ENCODE data around the gene JAG2.

The JAG2 gene

GRCh38 chr14:105160776-105161175 is 7.8 kb downstream of the JAG2 start:
- H3K36me3 ChIP-seq (ENCODE audit: insufficient read depth, low read length): no peaks in the 10 kb centered on the region
- no peak overlapping the region for H3K27ac ChIP-seq (ENCODE audit: low read depth, low read length)
- H3K27me3 ChIP-seq (ENCODE audit: control insufficient read depth in 1 of 2, insufficient read depth in 2 of 2, low read length in 2 of 2): peaks cover 0 to 3% of the 10 kb centered on the region in 2 donors
- no peak overlapping the region for H3K4me3 ChIP-seq (ENCODE audit: low read depth in 1 of 2, low read length in 2 of 2)
- no peaks in the 10 kb centered on the region for H3K9me3 ChIP-seq (ENCODE audit: low read length)
- H3K9ac ChIP-seq (ENCODE audit: low read length): no peak overlapping the region
- H3K4me1 ChIP-seq (ENCODE audit: insufficient read depth, low read length): no peaks in the 10 kb centered on the region

DNA sequence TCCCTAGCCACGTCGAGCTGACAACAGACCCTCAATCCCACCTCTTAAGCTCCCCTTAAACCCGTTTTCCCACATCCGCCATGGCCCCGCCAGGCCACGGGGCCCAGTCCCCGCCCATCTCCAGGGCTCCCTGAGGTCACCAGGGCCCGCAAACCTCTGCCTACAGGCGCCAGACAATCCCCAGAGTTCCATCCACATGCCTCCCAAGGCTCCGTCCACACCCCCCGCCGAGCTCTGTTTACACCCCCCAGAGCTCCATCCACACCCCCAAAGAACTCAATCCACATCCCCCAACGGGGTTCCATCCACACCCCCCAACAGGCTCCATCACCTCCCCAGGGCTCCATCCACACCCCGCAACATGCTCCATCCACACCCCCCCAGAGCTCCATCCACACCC is 9.2 kb downstream of the JAG2 start:
- Histone ChIP-seq H3K4me1 (ENCODE audit: insufficient read depth, low read length) (no peaks in the 10 kb centered on the region), H3K27me3 (ENCODE audit: control insufficient read depth in 1 of 2, insufficient read depth in 2 of 2, low read length in 2 of 2) (no peaks in the 10 kb centered on the region), H3K27ac (ENCODE audit: low read depth, low read length) (no peak overlapping the region), H3K36me3 (ENCODE audit: insufficient read depth, low read length) (no peaks in the 10 kb centered on the region), H3K9me3 (ENCODE audit: low read length) (no peaks in the 10 kb centered on the region), H3K9ac (ENCODE audit: low read length) (no peak overlapping the region), H3K4me3 (ENCODE audit: low read depth in 1 of 2, low read length in 2 of 2) (no peak overlapping the region)

DNA sequence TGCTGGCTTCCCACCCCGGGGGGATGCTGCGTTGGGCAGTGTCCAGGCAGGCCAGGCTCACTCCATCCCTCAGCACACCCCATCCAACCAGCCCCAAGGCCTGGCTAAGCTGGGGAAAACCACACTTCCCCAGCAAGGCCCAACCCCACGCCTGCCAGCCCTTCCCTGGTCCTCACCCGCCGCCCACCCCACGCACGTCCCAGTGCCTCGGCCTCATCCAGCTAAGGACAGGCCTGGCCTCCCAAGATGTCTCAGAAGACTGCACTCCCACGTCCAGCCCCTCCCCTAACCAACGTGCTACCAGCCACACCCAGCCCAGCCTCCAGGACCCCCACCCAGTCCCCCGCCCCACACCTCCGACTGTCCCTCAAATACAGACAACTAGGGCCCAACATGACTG is 9.8 kb downstream of the JAG2 start:
- Histone ChIP-seq H3K27ac (ENCODE audit: low read depth, low read length) (no peak overlapping the region), H3K4me1 (ENCODE audit: insufficient read depth, low read length) (no peaks in the 10 kb centered on the region)

GRCh38 chr14:105157872-105158271 is 10.7 kb downstream of the JAG2 start:
- no peak overlapping the region for H3K27ac ChIP-seq (ENCODE audit: low read depth, low read length)
- no peaks in the 10 kb centered on the region for H3K27me3 ChIP-seq (ENCODE audit: control insufficient read depth in 1 of 2, insufficient read depth in 2 of 2, low read length in 2 of 2)
- H3K36me3 ChIP-seq (ENCODE audit: insufficient read depth, low read length): no peaks in the 10 kb centered on the region
- H3K4me1 ChIP-seq (ENCODE audit: insufficient read depth, low read length): no peaks in the 10 kb centered on the region
- no peak overlapping the region for H3K9ac ChIP-seq (ENCODE audit: low read length)
- no peaks in the 10 kb centered on the region for H3K9me3 ChIP-seq (ENCODE audit: low read length)
- H3K4me3 ChIP-seq (ENCODE audit: low read depth in 1 of 2, low read length in 2 of 2): no peak overlapping the region

More for the DNA sequence above, 9.8 kb downstream of the JAG2 start:
- no peaks in the 10 kb centered on the region for H3K36me3 ChIP-seq (ENCODE audit: insufficient read depth, low read length)
- no peak overlapping the region for H3K9ac ChIP-seq (ENCODE audit: low read length)
- no peak overlapping the region for H3K4me3 ChIP-seq (ENCODE audit: low read depth in 1 of 2, low read length in 2 of 2)
- no peaks in the 10 kb centered on the region for H3K27me3 ChIP-seq (ENCODE audit: control insufficient read depth in 1 of 2, insufficient read depth in 2 of 2, low read length in 2 of 2)
- no peaks in the 10 kb centered on the region for H3K9me3 ChIP-seq (ENCODE audit: low read length)

- Histone ChIP-seq H3K4me3 (ENCODE audit: low read depth in 1 of 2, low read length in 2 of 2) (no peak overlapping the region), H3K9me3 (ENCODE audit: low read length) (no peaks in the 10 kb centered on the region), H3K9ac (ENCODE audit: low read length) (no peak overlapping the region), H3K36me3 (ENCODE audit: insufficient read depth, low read length) (no peaks in the 10 kb centered on the region), H3K4me1 (ENCODE audit: insufficient read depth, low read length) (no peaks in the 10 kb centered on the region), H3K27me3 (ENCODE audit: control insufficient read depth in 1 of 2, insufficient read depth in 2 of 2, low read length in 2 of 2) (no peaks in the 10 kb centered on the region), H3K27ac (ENCODE audit: low read depth, low read length) (no peak overlapping the region)
Observed at GRCh38 chr14:105156414-105157375, 11.9 kb downstream of the JAG2 start.

DNA sequence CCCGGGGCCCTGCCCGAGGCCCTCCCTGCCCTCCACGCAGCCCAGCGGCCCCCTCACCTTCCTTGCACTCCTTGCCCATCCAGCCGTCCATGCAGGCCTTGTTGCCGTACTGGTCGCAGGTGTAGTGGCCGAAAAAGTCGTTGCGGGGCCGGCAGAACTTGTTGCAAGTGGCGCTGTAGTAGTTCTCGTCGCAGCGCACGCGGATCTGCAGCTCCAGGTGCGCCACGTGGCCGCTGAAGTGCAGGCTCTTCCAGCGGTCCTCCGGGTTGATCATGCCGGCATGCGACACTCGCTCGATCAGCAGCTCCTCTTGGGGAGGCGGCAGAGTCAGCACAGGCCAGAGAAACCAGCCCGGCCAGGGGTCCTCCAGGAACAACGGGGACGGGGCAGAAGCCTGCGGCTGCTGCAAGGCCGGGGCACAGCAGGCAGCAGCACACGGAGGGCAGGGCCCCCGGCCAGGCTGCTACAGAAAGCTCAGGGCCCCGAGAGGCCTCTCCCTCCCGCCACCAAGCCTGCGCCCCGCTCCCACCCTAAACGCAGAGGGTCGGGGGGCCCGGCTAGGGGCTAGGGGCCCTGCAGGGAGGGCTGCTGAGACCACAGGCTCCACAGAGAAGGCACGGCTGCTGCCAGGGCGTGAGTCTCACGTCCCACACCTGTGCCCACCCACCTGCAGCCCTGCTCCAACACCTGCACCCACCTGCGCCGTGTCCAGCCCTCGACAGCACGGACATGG is 12.7 kb downstream of the JAG2 start:
- no peaks in the 10 kb centered on the region for H3K27me3 ChIP-seq (ENCODE audit: control insufficient read depth in 1 of 2, insufficient read depth in 2 of 2, low read length in 2 of 2)
- no peak overlapping the region for H3K27ac ChIP-seq (ENCODE audit: low read depth, low read length)
- no peak overlapping the region for H3K4me3 ChIP-seq (ENCODE audit: low read depth in 1 of 2, low read length in 2 of 2)
- no peaks in the 10 kb centered on the region for H3K36me3 ChIP-seq (ENCODE audit: insufficient read depth, low read length)
- no peak overlapping the region for H3K9ac ChIP-seq (ENCODE audit: low read length)
- no peaks in the 10 kb centered on the region for H3K9me3 ChIP-seq (ENCODE audit: low read length)
- H3K4me1 ChIP-seq (ENCODE audit: insufficient read depth, low read length): no peaks in the 10 kb centered on the region

GRCh38 chr14:105155071-105155651 is 13.4 kb downstream of the JAG2 start:
- Histone ChIP-seq H3K27me3 (ENCODE audit: control insufficient read depth in 1 of 2, insufficient read depth in 2 of 2, low read length in 2 of 2) (no peaks in the 10 kb centered on the region), H3K27ac (ENCODE audit: low read depth, low read length) (no peak overlapping the region), H3K9me3 (ENCODE audit: low read length) (no peaks in the 10 kb centered on the region), H3K4me1 (ENCODE audit: insufficient read depth, low read length) (no peaks in the 10 kb centered on the region), H3K36me3 (ENCODE audit: insufficient read depth, low read length) (no peaks in the 10 kb centered on the region), H3K9ac (ENCODE audit: low read length) (no peak overlapping the region), H3K4me3 (ENCODE audit: low read depth in 1 of 2, low read length in 2 of 2) (no peak overlapping the region)

GRCh38 chr14:105154476-105154871 is 14.1 kb downstream of the JAG2 start:
- Histone ChIP-seq H3K4me3 (ENCODE audit: low read depth in 1 of 2, low read length in 2 of 2) (no peak overlapping the region), H3K27ac (ENCODE audit: low read depth, low read length) (no peak overlapping the region)

DNA sequence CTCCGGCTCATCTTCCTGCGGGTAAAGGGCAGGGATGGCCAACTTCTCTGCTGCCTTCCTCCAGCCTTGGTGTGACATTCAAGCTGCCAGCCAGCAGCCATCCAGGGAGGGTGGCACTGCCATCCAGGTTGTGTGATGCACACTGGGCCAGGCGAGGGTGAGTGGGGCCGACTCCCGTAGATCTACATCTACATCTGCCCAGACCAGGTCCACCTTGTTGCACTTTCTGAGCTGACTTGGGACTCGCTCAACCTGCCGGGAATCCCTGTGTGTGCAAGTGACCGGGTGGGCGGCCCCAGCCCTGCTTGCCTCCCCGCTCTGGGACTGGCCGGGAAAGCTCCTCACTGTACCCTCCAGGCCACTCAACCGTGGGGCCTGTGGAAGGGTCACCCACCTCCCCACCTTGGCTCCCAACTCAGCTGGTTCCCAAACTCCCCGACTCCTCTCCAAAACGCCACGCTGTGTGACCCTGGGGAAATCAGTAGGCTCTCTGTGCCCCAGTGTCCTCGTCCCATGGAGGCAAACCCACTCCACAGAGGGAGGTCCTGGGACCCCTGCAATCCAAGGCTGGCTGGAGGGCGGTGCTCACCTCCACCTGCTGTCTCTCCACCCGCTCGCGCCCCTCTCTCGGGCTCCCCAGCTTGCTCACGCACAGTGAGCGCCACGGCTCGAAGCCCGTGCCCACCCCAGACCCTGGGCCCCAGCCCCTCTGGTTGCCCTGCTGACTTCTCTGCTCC is 14.7 kb downstream of the JAG2 start:
- Histone ChIP-seq H3K9ac (ENCODE audit: low read length) (no peak overlapping the region), H3K27ac (ENCODE audit: low read depth, low read length) (no peak overlapping the region), H3K27me3 (ENCODE audit: control insufficient read depth in 1 of 2, insufficient read depth in 2 of 2, low read length in 2 of 2) (no peaks in the 10 kb centered on the region), H3K4me3 (ENCODE audit: low read depth in 1 of 2, low read length in 2 of 2) (no peak overlapping the region), H3K4me1 (ENCODE audit: insufficient read depth, low read length) (no peaks in the 10 kb centered on the region), H3K9me3 (ENCODE audit: low read length) (no peaks in the 10 kb centered on the region), H3K36me3 (ENCODE audit: insufficient read depth, low read length) (no peaks in the 10 kb centered on the region)

More at GRCh38 chr14:105154476-105154871, 14.1 kb downstream of the JAG2 start:
- Histone ChIP-seq H3K27me3 (ENCODE audit: control insufficient read depth in 1 of 2, insufficient read depth in 2 of 2, low read length in 2 of 2) (no peaks in the 10 kb centered on the region), H3K9me3 (ENCODE audit: low read length) (no peaks in the 10 kb centered on the region), H3K9ac (ENCODE audit: low read length) (no peak overlapping the region), H3K36me3 (ENCODE audit: insufficient read depth, low read length) (no peaks in the 10 kb centered on the region), H3K4me1 (ENCODE audit: insufficient read depth, low read length) (no peaks in the 10 kb centered on the region)

GRCh38 chr14:105153331-105153731 is 15.2 kb downstream of the JAG2 start:
- no peaks in the 10 kb centered on the region for H3K27me3 ChIP-seq (ENCODE audit: control insufficient read depth in 1 of 2, insufficient read depth in 2 of 2, low read length in 2 of 2)
- H3K27ac ChIP-seq (ENCODE audit: low read depth, low read length): no peak overlapping the region
- H3K9ac ChIP-seq (ENCODE audit: low read length): no peak overlapping the region
- H3K9me3 ChIP-seq (ENCODE audit: low read length): no peaks in the 10 kb centered on the region
- H3K4me3 ChIP-seq (ENCODE audit: low read depth in 1 of 2, low read length in 2 of 2): no peak overlapping the region
- H3K4me1 ChIP-seq (ENCODE audit: insufficient read depth, low read length): no peaks in the 10 kb centered on the region
- H3K36me3 ChIP-seq (ENCODE audit: insufficient read depth, low read length): no peaks in the 10 kb centered on the region

DNA sequence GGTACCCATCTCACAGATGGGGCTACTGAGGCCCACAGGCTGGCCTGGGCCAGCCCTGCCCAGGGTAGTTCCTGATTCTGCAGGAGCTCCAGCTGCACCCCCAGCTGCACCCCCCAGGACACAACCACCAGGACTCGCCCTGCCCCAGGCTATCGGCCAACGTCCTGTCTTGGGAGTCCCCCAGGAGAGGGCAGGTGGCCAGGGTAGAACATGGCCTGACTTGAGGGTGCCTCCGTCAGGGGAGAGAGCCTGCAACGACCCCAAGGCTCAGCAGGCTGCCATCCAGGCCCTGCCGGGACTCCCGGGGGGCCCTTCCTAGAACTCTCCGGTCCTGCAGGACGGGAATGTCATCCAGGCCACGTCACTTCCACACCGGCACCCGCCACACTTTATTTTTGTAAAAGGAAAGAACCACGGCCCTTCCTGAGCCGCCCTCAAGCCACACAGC is 15.8 kb downstream of the JAG2 start:
- no peak overlapping the region for H3K4me3 ChIP-seq (ENCODE audit: low read depth in 1 of 2, low read length in 2 of 2)
- H3K36me3 ChIP-seq (ENCODE audit: insufficient read depth, low read length): no peaks in the 10 kb centered on the region
- no peaks in the 10 kb centered on the region for H3K27me3 ChIP-seq (ENCODE audit: control insufficient read depth in 1 of 2, insufficient read depth in 2 of 2, low read length in 2 of 2)
- no peak overlapping the region for H3K27ac ChIP-seq (ENCODE audit: low read depth, low read length)
- H3K9ac ChIP-seq (ENCODE audit: low read length): no peak overlapping the region
- no peaks in the 10 kb centered on the region for H3K4me1 ChIP-seq (ENCODE audit: insufficient read depth, low read length)
- H3K9me3 ChIP-seq (ENCODE audit: low read length): no peaks in the 10 kb centered on the region

All from muscle layer of colon (tissue), 2 donors.